Activated CD4-positive, alpha-beta T cell treated with anti-CD3 and anti-CD28 coated beads for 48 hours (primary cell): ENCODE measurements around the gene TBL2.
"Not testable (repeated sequence)": the region's sequence is repeated elsewhere in the genome, so short reads cannot be mapped to it uniquely, and the experiment has no call there.

Experiments used
- DNase-seq: peaks from one replicate; pipeline ENCODE4 v3.0.0-alpha.2; 2020

TBL2 gene

GRCh38 chr7:73526896-73527821 lies 51.2 kb downstream of the TBL2 start:
- DNase-seq, result peak; percentile 17

- not testable (repeated sequence) for DNase-seq
Measured at GRCh38 chr7:73526158-73526494, 52.3 kb downstream of the TBL2 start.

- DNase-seq, result peak; percentile 98
Measured at GRCh38 chr7:73522105-73522872, 56.1 kb downstream of the TBL2 start, which contains the start of gene BAZ1B. Gene BAZ1B (minus strand): TSS chr7:73522293. CDS start chr7:73521933, 360 bp downstream.

GRCh38 chr7:73521636-73522104 lies 56.7 kb downstream of the TBL2 start:
- DNase-seq, result peak; percentile 74

- peak; percentile 29 for DNase-seq
Measured at GRCh38 chr7:73520673-73521635, 57.4 kb downstream of the TBL2 start.

- DNase-seq, result peak; percentile 54
Measured at GRCh38 chr7:73519867-73520672, 58.3 kb downstream of the TBL2 start.

GRCh38 chr7:73518470-73518869 lies 59.9 kb downstream of the TBL2 start:
- no peak for DNase-seq
